ENCODE measurements around the gene EEF1AKMT4. TPM values are rescaled to one million over a fixed set of nuclear protein-coding genes. Genes with fewer than 3 reads are reported as not detected.

Gene EEF1AKMT4
- total and polyA plus RNA-seq, 2 of the 4 experiments (the other 2 are of a cell fraction): 2.9 to 3.6 TPM

DNA sequence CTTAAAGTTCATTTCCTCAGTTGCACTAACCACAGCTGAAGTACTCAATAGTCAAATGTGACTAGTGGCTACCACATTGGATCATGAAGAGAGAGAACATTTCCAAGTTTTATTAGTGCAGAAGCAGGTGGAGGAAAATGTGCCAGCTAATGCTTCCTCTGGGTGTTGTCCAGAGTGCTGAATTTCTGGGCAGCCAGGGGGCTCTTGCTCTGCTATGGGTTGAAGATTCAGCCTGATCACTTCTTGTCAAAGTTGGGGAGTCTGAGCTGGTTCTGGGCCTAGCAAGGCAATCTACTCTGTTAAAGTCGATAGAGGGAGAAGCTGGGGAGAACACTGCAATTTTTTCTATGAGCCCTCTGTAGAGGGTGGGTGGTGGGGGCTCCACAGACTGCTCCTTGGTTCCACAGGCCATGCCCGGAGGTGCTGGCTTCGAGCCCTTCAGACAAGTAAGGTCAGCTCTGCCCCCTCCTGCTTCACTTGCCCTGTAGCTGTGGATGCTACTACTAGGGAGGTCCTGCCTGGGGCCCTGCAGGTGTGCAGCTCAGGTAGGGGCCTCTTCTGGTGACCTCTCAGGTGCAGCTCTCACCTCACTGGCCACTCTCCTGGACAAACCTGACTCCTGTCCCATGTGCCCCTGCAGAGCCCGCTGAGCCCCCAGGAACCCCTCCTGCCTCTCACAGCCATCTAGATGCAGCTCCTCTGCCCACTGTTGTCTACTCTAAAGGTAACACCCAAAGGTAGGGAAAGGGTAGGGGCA lies 8.9 kb upstream of the EEF1AKMT4 start:
- Histone ChIP-seq H3K36me3 (ENCODE audit: control insufficient read depth, insufficient read depth, low read length) (peaks cover 31% of the 10 kb centered on the region), H3K27ac (ENCODE audit: insufficient read depth, low read length) (no peak overlapping the region), H2AK9ac (replicated peaks; ENCODE audit: low read depth, low read length, poor library complexity) (no peak overlapping the region), H3K4me1 (ENCODE audit: control insufficient read depth, insufficient read depth, low read length) (no peaks in the 10 kb centered on the region), H4K20me1 (ENCODE audit: insufficient read depth, low read length) (peaks cover 14% of the 10 kb centered on the region), H2BK5ac (ENCODE audit: low read depth, low read length, poor library complexity, severe bottlenecking) (no peak overlapping the region), H2BK15ac (ENCODE audit: low read depth, low read length) (no peak overlapping the region), H3K4me2 (ENCODE audit: low read depth, low read length) (no peak overlapping the region), H2AK5ac (ENCODE audit: low read depth, low read length) (no peak overlapping the region), H3K14ac (replicated peaks; ENCODE audit: low read depth, low read length) (no peak overlapping the region), H3K23ac (ENCODE audit: low read depth, low read length) (no peak overlapping the region), H4K91ac (ENCODE audit: insufficient read depth, low read depth, low read length) (no peak overlapping the region), H3K9me1 (ENCODE audit: insufficient read depth, low read length) (no peaks in the 10 kb centered on the region), H4K8ac (ENCODE audit: low read depth in 2 of 2, low read length in 2 of 2) (no peak overlapping the region), H3K4ac (ENCODE audit: low read depth, low read length) (no peak overlapping the region), H3K27me3 (ENCODE audit: control insufficient read depth, insufficient read depth, low read length) (peaks cover 14% of the 10 kb centered on the region; the same call in 1 of the 2 replicates), H4K5ac (ENCODE audit: low read depth, low read length) (no peak overlapping the region), H3K56ac (ENCODE audit: extremely low read depth, insufficient read depth, low read length) (no peak overlapping the region), H3K9ac (ENCODE audit: low read depth, low read length) (no peak overlapping the region), H2BK20ac (ENCODE audit: low read depth, low read length) (no peak overlapping the region), H2BK120ac (ENCODE audit: low read depth, low read length) (no peak overlapping the region), H2AFZ (replicated peaks; ENCODE audit: low read length, poor library complexity) (no peak overlapping the region), H3K9me3 (ENCODE audit: control insufficient read depth, insufficient read depth, low read length) (no peaks in the 10 kb centered on the region), H3K79me1 (ENCODE audit: low read depth in 1 of 2, low read length in 2 of 2) (peaks cover 0 to 5% of the 10 kb centered on the region in 2 experiments; a peak in 1 of 4 replicates), H3K18ac (ENCODE audit: low read depth, low read length) (no peak overlapping the region), H3K4me3 (ENCODE audit: insufficient read depth, low read depth, low read length) (no peak overlapping the region)
- BruUV-seq (replicated peaks): no TSS peak
- no CpG with 5 or more reads among the region's 4 CpGs for WGBS, 2 experiments (ENCODE audit: extremely low coverage in 2 of 2, insufficient read length in 1 of 2)
- CTCF ChIA-PET: interaction anchor here (0.6 to 3.1 kb wide), 2 partner anchors 11 to 13 kb away, joined by 4 to 10 read pairs; partner anchors contain the start of gene VWA5B2
- ATAC-seq (ENCODE audit: low read depth) (peak; percentile 63), DNase-seq (peak; percentile 28)
- intact Hi-C loops (cut with micrococcal nuclease): no loop called here
- dilution Hi-C loops (cut with HindIII; ENCODE audit: low sequenced_read_pairs, unreplicated experiment): no loop called here
- TF ChIP-seq, protein P1, sequence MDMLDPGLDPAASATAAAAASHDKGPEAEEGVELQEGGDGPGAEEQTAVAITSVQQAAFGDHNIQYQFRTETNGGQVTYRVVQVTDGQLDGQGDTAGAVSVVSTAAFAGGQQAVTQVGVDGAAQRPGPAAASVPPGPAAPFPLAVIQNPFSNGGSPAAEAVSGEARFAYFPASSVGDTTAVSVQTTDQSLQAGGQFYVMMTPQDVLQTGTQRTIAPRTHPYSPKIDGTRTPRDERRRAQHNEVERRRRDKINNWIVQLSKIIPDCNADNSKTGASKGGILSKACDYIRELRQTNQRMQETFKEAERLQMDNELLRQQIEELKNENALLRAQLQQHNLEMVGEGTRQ (IDR thresholded peaks at IDR 0.05; ENCODE audit: low read depth, low read length): no peak
- peak; percentile 68; the same call in 1 of the 2 replicates for TF ChIP-seq MXI1 (IDR thresholded peaks at IDR 0.05; ENCODE audit: borderline replicate concordance, low read depth, low read length)
- in situ Hi-C loops (cut with MboI; ENCODE audit: low sequenced_read_pairs): no loop called here
- POLR2A ChIA-PET (ENCODE audit: unreplicated experiment): no interaction called here

Measured in IMR-90 (cell line).